Adrenal gland (tissue), 5 donors: Measurements from ENCODE around the gene HTR4.

Source experiments
- CTCF ChIP-seq, 6 experiments: fragments of 450-650 bp in 4 of 6; fragments of 200-600 bp in 2 of 6; sonication (generic) in 1 of 6; IDR thresholded peaks; 1 replicate in 5 of 6; 2 replicates in 1 of 6; pipeline versions ENCODE4 v1.5.1 to v1.8.0; 2016 to 2021; ENCODE audit warnings: antibody characterized with exemption in 6 of 6, mild to moderate bottlenecking in 2 of 6, moderate library complexity in 1 of 6
- POLR2A ChIP-seq, 2 donors: fragments of 450-650 bp; IDR thresholded peaks; one replicate each; pipeline ENCODE4 v1.6.1; 2017; ENCODE audit warnings: antibody characterized with exemption in 2 of 2, mild to moderate bottlenecking in 2 of 2, moderate library complexity in 1 of 2
- donor health status: DM: no; HTN: no; CAD: no.

GRCh38 chr5:148687871-148688270 is 33.5 kb upstream of the HTR4 start:
- TF ChIP-seq CTCF (IDR thresholded peaks at IDR 0.05) (no peak), POLR2A (IDR thresholded peaks at IDR 0.05) (no peak)
